HG02870 (cell line): ENCODE data around the gene CFAP410.
"Not testable (repeated sequence)": the region's sequence is repeated elsewhere in the genome, so short reads cannot be mapped to it uniquely, and the experiment has no call there.

Experiments used
- ATAC-seq: cut with Tn5 transposase; IDR thresholded peaks from one replicate; pipeline ENCODE4 v1.9.1; 2021; ENCODE audit warnings: mild to moderate bottlenecking, moderate library complexity; ENCODE audit not compliant: unreplicated experiment

CFAP410 gene

GRCh38 chr21:44351535-44352252, 12.5 kb upstream of the CFAP410 start:
- no peak for ATAC-seq

- no peak for ATAC-seq
Observed at GRCh38 chr21:44350773-44351481, 11.7 kb upstream of the CFAP410 start.

GRCh38 chr21:44349847-44350772, 10.9 kb upstream of the CFAP410 start:
- ATAC-seq = no peak

GRCh38 chr21:44349416-44349846, 10.2 kb upstream of the CFAP410 start:
- no peak for ATAC-seq

- no peak for ATAC-seq
Observed at GRCh38 chr21:44348861-44349260, 9.7 kb upstream of the CFAP410 start.

- no peak for ATAC-seq
Observed at GRCh38 chr21:44347911-44348451, 8.8 kb upstream of the CFAP410 start.

GRCh38 chr21:44345495-44345894, 6.3 kb upstream of the CFAP410 start:
- ATAC-seq = no peak

- no peak for ATAC-seq
Observed at GRCh38 chr21:44344541-44345183, 5.5 kb upstream of the CFAP410 start.

GRCh38 chr21:44342981-44343380, 3.8 kb upstream of the CFAP410 start:
- not testable (repeated sequence) for ATAC-seq

GRCh38 chr21:44341726-44342458, 2.7 kb upstream of the CFAP410 start:
- ATAC-seq = not testable (repeated sequence)

GRCh38 chr21:44337941-44338895, 972 bp downstream of the CFAP410 start:
- ATAC-seq = no peak

GRCh38 chr21:44337449-44337848, 1.7 kb downstream of the CFAP410 start:
- no peak for ATAC-seq

GRCh38 chr21:44335266-44336059, 3.7 kb downstream of the CFAP410 start:
- no peak for ATAC-seq

GRCh38 chr21:44334329-44335030, 4.7 kb downstream of the CFAP410 start:
- ATAC-seq = no peak

- ATAC-seq = no peak
Observed at GRCh38 chr21:44333509-44334328, 5.5 kb downstream of the CFAP410 start.

- no peak for ATAC-seq
Observed at GRCh38 chr21:44332965-44333364, 6.2 kb downstream of the CFAP410 start.
